ENCODE results near the gene MICAL3. TPM values are rescaled to one million over a fixed set of nuclear protein-coding genes. Genes with fewer than 3 reads are reported as not detected.

The MICAL3 gene
- total and polyA plus RNA-seq, 5 experiments from 2014 or later: 0.90 to 27.3 (median 1.3) TPM

GRCh38 chr22:17825876-17826550 lies 198.3 kb downstream of the MICAL3 start:
- POLR2A ChIA-PET: no interaction called here
- Mint-ChIP-seq H3K27ac (peak overlapping the region in 1 of 10 donors; percentile 82), H3K4me3 (no peak overlapping the region), H3K9me3 (no peaks in the 10 kb centered on the region), H3K36me3 (peaks cover 0 to 9% (median 0%) of the 10 kb centered on the region in 3 donors), H3K27me3 (no peaks in the 10 kb centered on the region), H3K4me1 (peaks cover 6 to 10% (median 8%) of the 10 kb centered on the region in 4 donors)
- ATAC-seq: no peak
- no peak for DNase-seq

DNA sequence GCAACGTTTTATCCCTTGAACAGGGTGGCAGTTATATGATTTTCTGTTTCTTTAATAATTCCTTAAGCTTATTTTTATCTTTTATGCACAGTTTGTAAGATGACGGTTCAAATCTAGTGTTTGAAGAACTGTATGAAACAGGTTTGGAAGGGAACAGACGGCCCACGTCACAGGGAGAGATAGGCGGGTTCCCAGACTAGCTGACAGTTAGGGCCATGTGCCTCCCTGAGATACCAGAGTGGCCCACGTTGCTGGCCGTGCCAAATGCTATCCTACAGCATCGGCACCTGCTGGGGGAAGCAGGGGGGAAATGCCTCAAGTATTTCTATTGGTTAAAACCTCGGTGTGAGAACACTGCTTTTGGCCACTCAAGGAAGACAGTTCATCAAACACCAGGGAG lies 199.9 kb downstream of the MICAL3 start:
- no peak for DNase-seq
- H3K9me3 Mint-ChIP-seq: no peaks in the 10 kb centered on the region
- no peaks in the 10 kb centered on the region for H3K27me3 Mint-ChIP-seq
- H3K36me3 Mint-ChIP-seq: peaks cover 0 to 11% (median 0%) of the 10 kb centered on the region in 3 donors
- H3K27ac Mint-ChIP-seq: no peak overlapping the region
- peaks cover 0 to 1% (median under 1%) of the 10 kb centered on the region in 4 donors for H3K4me1 Mint-ChIP-seq
- POLR2A ChIA-PET: no interaction called here
- no peak for ATAC-seq
- H3K4me3 Mint-ChIP-seq: no peak overlapping the region

DNA sequence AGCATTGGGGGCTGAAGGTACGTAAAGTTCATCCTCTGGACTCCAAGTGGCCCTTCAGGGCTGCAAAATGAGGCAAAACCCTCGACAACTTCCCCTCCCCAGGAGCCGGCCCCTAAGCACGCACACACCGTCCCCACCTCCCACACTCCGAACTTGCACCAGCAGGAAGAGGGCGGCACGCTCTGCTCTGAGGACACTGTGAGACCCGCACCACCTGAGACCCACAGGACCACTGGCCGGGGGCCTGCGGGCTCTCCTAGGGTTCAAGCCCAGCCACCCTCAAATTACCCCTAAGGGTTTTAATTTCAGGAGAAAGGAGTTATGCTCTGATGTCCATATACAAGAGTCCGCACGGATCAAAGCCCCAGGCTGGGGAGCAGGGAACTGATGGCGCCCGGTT lies 200.4 kb downstream of the MICAL3 start:
- Mint-ChIP-seq H3K27me3 (no peaks in the 10 kb centered on the region), H3K4me3 (no peak overlapping the region), H3K9me3 (no peaks in the 10 kb centered on the region), H3K4me1 (no peaks in the 10 kb centered on the region), H3K36me3 (peaks cover 0 to 15% (median 0%) of the 10 kb centered on the region in 3 donors), H3K27ac (no peak overlapping the region)
- POLR2A ChIA-PET: no interaction called here
- DNase-seq (no peak), ATAC-seq (no peak)

GRCh38 chr22:17823226-17823625 lies 201.1 kb downstream of the MICAL3 start:
- Mint-ChIP-seq H3K27ac (no peak overlapping the region), H3K9me3 (no peaks in the 10 kb centered on the region), H3K4me1 (no peaks in the 10 kb centered on the region), H3K4me3 (no peak overlapping the region), H3K27me3 (no peaks in the 10 kb centered on the region), H3K36me3 (peaks cover 0 to 15% (median 0%) of the 10 kb centered on the region in 3 donors)
- no peak for ATAC-seq
- POLR2A ChIA-PET: no interaction called here
- no peak for DNase-seq

DNA sequence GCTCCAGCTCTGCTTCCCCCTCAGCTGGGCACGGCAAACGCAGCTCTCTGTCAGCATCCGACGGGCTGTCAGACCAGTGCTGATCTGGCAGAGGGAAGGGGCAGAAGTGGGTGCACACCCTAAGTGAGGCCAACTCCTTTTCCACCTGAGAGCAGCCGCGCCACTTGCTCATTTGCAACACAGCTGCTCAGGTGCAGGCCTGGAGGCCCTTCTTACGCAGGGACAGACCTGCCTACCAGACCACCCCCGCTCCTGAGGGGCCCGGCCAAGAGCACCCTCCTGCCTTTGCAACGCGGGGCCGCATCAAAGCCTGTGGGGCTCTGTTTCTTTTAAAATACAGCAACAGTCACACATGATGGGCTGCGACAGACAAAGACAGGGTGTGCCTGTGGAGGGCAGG lies 202.3 kb downstream of the MICAL3 start:
- Mint-ChIP-seq H3K4me1 (no peaks in the 10 kb centered on the region), H3K4me3 (no peak overlapping the region), H3K27ac (peak overlapping the region in 1 of 10 donors; percentile 58), H3K9me3 (no peaks in the 10 kb centered on the region), H3K36me3 (peaks cover 0 to 14% (median 0%) of the 10 kb centered on the region in 3 donors), H3K27me3 (no peaks in the 10 kb centered on the region)
- ATAC-seq (no peak), DNase-seq (no peak)
- POLR2A ChIA-PET: no interaction called here

GRCh38 chr22:17820879-17821439 lies 203.4 kb downstream of the MICAL3 start:
- Mint-ChIP-seq H3K4me1 (no peaks in the 10 kb centered on the region), H3K27ac (no peak overlapping the region), H3K36me3 (peaks cover 0 to 12% (median 0%) of the 10 kb centered on the region in 3 donors), H3K4me3 (no peak overlapping the region), H3K27me3 (no peaks in the 10 kb centered on the region), H3K9me3 (no peaks in the 10 kb centered on the region)
- ATAC-seq (no peak), DNase-seq (no peak)
- POLR2A ChIA-PET: no interaction called here

GRCh38 chr22:17818649-17819048 lies 205.7 kb downstream of the MICAL3 start:
- POLR2A ChIA-PET: no interaction called here
- H3K9me3 Mint-ChIP-seq: no peaks in the 10 kb centered on the region
- H3K4me3 Mint-ChIP-seq: no peak overlapping the region
- DNase-seq (no peak), ATAC-seq (no peak)
- no peaks in the 10 kb centered on the region for H3K27me3 Mint-ChIP-seq
- H3K27ac Mint-ChIP-seq: no peak overlapping the region
- H3K4me1 Mint-ChIP-seq: peaks cover 0 to 2% (median 0%) of the 10 kb centered on the region in 4 donors
- H3K36me3 Mint-ChIP-seq: peaks cover 0 to 18% (median 0%) of the 10 kb centered on the region in 3 donors

DNA sequence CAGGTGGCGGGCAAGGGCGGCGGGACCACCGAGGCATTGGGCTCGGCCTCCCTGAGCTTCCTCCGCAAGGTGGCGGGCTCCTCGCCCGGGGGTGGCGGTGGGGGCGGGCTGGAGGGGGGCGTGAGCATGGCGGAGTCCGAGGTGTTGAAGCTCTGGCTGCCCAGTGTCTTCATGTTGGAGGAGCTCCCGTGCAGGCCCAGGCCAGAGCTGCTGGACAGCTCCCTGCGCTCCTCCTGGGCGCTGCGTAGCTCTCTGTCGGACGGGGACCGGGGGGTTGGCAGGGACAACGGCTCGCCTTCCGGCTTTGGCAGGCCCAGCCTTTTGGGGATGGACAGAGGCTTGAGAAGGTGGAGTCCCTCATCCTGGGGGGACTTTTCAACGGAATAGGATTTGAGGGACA lies 206.2 kb downstream of the MICAL3 start:
- Mint-ChIP-seq H3K4me3 (no peak overlapping the region), H3K27ac (no peak overlapping the region)

DNA sequence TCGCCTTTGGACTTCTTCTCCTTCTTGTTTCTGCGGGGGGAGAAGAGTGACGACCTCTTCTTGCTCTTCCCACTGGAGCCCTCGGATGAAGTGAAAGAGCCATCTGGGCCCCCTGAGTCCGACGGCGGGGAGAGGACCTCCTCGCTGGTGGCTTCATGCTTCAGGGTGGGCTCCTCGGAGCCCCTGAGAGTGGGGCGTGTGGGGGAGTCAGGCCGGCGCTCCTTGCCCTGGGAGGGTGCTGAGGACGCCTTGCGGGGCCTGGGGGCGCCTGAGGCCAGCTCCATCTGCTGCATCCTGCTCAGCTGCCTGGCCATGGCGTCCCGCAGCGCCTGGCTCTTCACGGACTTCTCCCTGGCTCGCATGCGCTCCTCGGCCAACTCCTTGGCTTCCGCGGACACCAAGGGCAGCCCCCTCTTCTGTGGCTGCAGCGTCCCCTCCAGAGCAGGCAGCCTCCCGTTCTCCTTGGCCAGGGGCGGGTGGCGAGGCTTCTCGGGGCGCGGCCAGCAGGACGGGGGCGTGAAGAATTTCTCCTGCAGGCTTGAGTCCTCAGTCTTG lies 206.8 kb downstream of the MICAL3 start:
- H3K27me3 Mint-ChIP-seq: no peaks in the 10 kb centered on the region
- no peak for ATAC-seq
- peaks cover 0 to 2% (median 0%) of the 10 kb centered on the region in 4 donors for H3K4me1 Mint-ChIP-seq
- H3K4me3 Mint-ChIP-seq: no peak overlapping the region
- H3K27ac Mint-ChIP-seq: no peak overlapping the region
- no peaks in the 10 kb centered on the region for H3K9me3 Mint-ChIP-seq
- DNase-seq: no peak
- POLR2A ChIA-PET: no interaction called here
- H3K36me3 Mint-ChIP-seq: peaks cover 0 to 18% (median 0%) of the 10 kb centered on the region in 3 donors

More for the DNA sequence above, 206.2 kb downstream of the MICAL3 start:
- ATAC-seq: no peak
- Mint-ChIP-seq H3K4me1 (peaks cover 0 to 2% (median 0%) of the 10 kb centered on the region in 4 donors), H3K36me3 (peaks cover 0 to 18% (median 0%) of the 10 kb centered on the region in 3 donors), H3K9me3 (no peaks in the 10 kb centered on the region), H3K27me3 (no peaks in the 10 kb centered on the region)
- POLR2A ChIA-PET: no interaction called here
- DNase-seq: no peak

- Mint-ChIP-seq H3K4me3 (no peak overlapping the region), H3K27ac (no peak overlapping the region)
- no peak for ATAC-seq
These were observed 207.3 kb downstream of the MICAL3 start for GRCh38 chr22:17817079-17817478.

DNA sequence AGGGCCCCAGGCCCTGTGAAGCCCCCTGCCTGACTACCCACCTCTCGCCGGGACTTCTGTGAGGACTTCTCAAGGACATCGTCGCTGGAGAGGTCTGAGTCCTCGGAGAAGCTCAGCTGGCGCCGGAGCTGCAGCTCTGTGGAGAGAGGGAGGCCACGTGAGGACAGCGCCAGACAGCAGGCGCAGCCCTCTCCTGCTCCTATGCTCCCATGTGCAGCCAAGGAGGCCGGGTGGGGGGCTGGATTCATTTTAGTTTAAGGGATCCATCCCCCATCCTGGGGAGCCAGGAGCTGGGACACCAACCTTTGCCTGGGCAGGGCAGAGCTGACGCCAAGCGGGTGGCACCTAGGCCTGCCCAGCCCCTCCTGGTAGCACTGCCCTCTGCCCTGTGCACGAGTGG lies 207.7 kb downstream of the MICAL3 start:
- Mint-ChIP-seq H3K4me3 (no peak overlapping the region), H3K27me3 (no peaks in the 10 kb centered on the region), H3K4me1 (peaks cover 0 to 2% (median 0%) of the 10 kb centered on the region in 4 donors), H3K27ac (no peak overlapping the region), H3K9me3 (no peaks in the 10 kb centered on the region), H3K36me3 (peaks cover 0 to 22% (median 0%) of the 10 kb centered on the region in 3 donors)
- POLR2A ChIA-PET: no interaction called here
- no peak for ATAC-seq
- DNase-seq: no peak

More at GRCh38 chr22:17817079-17817478, 207.3 kb downstream of the MICAL3 start:
- Mint-ChIP-seq H3K9me3 (no peaks in the 10 kb centered on the region), H3K4me1 (peaks cover 0 to 2% (median 0%) of the 10 kb centered on the region in 4 donors), H3K36me3 (peaks cover 0 to 18% (median 0%) of the 10 kb centered on the region in 3 donors), H3K27me3 (no peaks in the 10 kb centered on the region)
- DNase-seq: no peak
- POLR2A ChIA-PET: no interaction called here

- Mint-ChIP-seq H3K27me3 (no peaks in the 10 kb centered on the region), H3K9me3 (no peaks in the 10 kb centered on the region), H3K27ac (no peak overlapping the region), H3K4me1 (peaks cover 0 to 2% (median 0%) of the 10 kb centered on the region in 4 donors), H3K4me3 (no peak overlapping the region), H3K36me3 (peaks cover 0 to 26% (median 0%) of the 10 kb centered on the region in 3 donors)
- POLR2A ChIA-PET: no interaction called here
- DNase-seq (no peak), ATAC-seq (no peak)
These were observed 208.6 kb downstream of the MICAL3 start for GRCh38 chr22:17815703-17816254.

DNA sequence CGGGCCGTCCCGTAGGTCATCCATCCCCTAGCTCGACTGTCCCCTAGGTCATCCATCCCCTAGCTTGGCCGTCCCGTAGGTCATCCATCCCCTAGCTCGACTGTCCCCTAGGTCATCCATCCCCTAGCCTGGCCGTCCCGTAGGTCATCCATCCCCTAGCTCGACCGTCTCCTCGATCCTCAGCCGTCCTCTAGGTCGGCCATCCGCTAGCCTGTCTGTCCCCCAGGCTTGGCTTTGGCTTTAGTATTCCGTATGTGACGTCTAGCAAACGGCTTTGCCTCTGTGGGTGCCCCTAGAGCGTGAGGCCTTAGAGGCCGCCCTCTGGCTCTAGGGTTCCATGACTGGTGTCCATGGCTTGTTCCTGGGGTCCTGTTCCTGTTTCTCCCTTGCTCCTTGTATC lies 209.5 kb downstream of the MICAL3 start:
- Mint-ChIP-seq H3K36me3 (peaks cover 0 to 30% (median 0%) of the 10 kb centered on the region in 3 donors), H3K4me1 (peaks cover 0 to 2% (median 0%) of the 10 kb centered on the region in 4 donors), H3K9me3 (no peaks in the 10 kb centered on the region), H3K4me3 (no peak overlapping the region), H3K27me3 (no peaks in the 10 kb centered on the region), H3K27ac (no peak overlapping the region)
- POLR2A ChIA-PET: no interaction called here
- ATAC-seq (no peak), DNase-seq (no peak)
